ENCODE data around the gene ADCY6.

Gene ADCY6

GRCh38 chr12:48782457-48783395 is 6.2 kb downstream of the ADCY6 start:
- DNase-seq = no peak

GRCh38 chr12:48781750-48782456 is 7.0 kb downstream of the ADCY6 start:
- DNase-seq = no peak

DNA sequence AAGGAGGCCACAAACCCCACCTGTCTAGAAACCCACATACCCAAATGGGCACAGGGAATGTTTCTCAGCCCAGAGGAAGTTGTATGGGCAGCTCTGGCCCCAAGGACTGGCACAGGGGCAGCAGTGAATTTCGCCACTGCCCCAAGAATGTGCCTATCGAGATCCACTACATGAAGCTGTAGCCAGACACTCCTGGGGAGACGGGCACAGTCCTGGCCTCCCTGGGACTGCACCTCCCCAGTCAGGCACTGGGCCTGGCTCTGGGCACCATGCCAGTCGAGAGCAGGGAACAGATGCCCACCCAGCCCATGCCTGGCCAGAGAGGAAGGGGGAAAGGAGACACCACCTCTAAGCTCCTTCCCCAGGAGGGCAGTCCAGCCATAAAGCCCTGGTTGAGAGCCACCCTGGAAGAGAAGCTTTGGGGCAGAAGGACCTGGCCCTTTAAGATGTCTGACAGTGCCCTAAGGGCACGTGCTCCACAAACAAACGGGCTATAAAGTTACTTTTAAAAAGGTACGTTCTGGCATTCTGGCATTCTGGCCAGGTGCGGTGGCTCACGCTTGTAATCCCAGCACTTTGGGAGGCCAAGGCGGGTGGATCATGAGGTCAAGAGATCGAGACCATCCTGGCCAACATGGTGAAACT is 8.4 kb downstream of the ADCY6 start:
- no peak for DNase-seq

DNA sequence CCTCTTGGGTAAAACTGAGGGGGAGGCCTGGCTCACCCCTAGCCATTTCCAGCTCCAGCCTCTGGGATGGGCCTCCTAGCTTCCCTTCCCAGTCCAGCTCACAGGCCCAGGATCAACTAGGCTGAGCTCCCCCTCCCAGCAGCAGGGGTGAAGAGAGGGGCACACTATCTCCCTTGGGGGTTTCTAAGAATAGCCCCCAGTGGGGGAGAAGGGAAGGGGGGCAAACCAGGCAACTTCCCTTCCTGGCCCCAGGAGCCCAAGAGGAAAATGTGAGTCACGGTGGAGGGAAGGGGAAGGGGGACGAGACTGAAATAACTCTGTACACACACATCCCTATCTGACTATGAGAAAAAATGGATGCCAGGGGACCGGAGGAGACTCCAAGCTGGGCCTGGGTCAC is 9.0 kb downstream of the ADCY6 start:
- DNase-seq = no peak

DNA sequence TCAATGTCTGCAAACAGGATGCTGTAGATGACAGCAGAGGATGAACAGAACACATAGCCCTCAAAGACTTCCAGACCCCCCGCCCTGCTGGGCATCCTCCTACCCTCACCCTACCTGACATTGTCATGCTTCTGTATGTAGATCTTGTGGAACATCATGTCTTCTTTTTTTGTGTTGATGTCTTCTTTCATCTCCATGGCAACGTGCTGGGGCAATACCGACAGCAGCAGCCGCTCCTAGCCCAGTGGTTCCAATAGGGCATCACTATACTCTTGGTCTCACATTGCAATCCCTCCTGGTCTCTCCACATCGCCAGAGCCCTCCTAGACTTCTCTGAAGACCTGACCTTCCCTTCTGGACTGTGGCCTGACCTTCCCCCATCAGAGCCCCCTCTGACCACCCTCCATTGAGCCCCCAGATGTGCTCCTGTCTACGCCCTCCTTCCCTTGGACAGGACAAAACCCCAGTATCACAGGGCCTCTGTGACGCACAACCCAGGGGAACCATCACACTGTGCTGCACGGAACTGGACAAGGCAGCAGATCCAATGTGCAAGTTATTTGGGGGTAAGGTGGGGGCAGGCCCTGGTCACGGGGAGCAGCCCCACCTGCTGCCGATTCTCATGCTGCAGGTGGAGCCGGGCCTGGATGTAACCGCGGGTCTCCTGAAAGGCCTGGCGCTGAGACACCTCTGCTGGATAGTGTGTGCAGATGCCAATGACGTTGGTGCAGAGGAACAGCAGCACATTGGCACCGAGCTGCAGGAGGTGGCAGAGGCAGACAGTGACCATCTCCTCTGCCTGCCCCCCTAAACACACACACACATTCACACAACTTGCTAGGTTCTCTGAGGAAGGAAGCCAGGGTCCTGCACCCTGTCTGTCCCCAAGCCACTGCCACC is 11.1 kb downstream of the ADCY6 start:
- no peak for DNase-seq

GRCh38 chr12:48776956-48777355 is 11.9 kb downstream of the ADCY6 start:
- no peak for DNase-seq

DNA sequence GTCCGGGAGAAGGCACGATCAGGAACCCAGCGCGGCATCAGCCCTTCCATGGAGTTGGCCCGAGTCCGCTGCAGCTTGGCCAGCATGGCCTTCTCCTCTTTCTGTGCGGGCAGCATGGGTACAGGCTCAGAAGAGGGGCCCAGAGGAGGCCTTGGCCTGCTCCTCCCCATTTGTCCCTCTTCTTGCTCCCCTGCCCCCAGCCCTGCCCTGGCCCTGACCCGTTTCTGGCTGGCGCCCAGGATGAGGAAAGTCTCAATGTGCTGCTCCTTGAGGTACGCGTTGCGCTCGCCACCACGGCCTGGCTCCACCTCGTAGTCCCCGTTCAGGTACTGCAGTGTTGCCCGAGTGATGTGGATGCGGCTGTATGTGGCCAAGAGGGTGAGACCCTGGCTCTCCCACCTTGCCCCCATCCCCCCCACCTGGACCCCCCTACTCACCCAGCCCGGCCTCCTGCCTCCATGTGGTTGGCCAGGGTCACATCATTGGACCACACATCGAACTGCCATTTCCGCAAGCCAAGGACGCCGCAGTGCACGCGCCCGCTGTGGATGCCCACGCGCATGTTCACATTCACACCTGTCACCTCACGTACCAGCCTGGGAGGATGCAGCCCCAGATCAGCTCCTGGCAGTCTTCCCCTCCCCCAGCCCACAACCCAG is 12.8 kb downstream of the ADCY6 start:
- no peak for DNase-seq

GRCh38 chr12:48775299-48775698 is 13.6 kb downstream of the ADCY6 start:
- no peak for DNase-seq

GRCh38 chr12:48774516-48774915 is 14.4 kb downstream of the ADCY6 start:
- no peak for DNase-seq

DNA sequence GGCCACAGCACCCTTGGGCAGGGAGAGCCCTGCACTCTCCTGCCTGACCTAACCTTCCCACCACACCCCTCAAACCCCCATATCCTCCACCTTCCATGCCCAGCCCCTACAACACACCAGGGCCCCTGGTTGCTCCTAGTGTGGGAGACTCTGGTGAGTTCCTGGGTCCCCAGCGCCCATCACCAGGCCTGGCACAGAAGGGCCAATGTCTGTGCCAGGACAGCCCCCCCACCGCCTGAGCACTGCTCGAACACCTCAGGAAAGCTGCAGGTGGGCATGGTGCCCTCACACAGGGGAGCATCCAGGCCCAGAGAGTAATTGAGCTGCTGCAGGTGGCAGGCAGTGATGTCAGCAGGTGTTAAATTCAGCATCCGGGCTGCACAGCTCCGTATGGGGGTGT is 15.2 kb downstream of the ADCY6 start:
- no peak for DNase-seq

GRCh38 chr12:48771588-48772112 is 17.2 kb downstream of the ADCY6 start:
- no peak for DNase-seq

- DNase-seq = no peak
Observed at GRCh38 chr12:48770756-48771155, 18.1 kb downstream of the ADCY6 start.

- no peak for DNase-seq
Observed at GRCh38 chr12:48768736-48769135, 20.2 kb downstream of the ADCY6 start.

GRCh38 chr12:48768147-48768546 is 20.7 kb downstream of the ADCY6 start:
- DNase-seq = no peak

DNA sequence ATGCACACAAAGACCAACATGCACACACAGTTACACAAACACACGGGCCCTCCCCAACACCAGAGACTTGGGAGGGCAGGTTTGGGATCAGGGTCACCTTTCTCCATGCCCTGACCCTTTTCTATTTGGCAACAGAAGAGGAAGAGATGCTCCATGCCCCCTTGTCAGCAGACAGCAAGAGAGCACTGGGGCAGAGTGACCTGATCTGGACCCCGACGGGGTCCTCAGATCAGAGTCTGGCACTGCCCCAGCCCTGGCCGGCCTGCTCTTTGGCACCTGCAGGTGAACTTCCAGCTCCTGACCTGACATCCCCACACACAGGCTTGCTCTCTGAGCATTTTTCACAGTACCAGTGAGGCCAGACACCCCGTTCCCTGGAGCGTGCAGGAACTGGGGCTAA is 21.4 kb downstream of the ADCY6 start:
- DNase-seq = no peak

- no peak for DNase-seq
Observed at GRCh38 chr12:48767047-48767446, 21.8 kb downstream of the ADCY6 start.

DNA sequence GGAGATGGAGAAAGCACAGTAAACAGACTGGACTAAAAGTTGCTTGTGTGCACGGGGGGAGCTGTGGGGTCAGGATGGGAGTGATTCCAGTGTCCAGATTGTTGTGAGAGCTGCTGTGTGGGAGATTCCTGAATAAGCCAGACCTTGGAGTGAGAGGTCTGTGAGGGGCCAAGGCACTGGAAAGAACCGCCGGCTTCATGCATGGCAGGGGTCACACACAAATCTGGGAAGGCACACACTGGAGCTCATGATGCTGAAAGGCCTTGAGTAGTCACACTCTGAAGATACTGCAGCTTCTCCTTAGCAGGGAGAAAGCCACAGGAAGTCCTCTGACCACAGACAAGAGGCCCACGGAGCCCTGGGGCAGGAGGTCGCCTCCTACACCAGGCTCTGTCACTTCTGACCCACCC is 23.1 kb downstream of the ADCY6 start:
- DNase-seq = peak; percentile 54

DNA sequence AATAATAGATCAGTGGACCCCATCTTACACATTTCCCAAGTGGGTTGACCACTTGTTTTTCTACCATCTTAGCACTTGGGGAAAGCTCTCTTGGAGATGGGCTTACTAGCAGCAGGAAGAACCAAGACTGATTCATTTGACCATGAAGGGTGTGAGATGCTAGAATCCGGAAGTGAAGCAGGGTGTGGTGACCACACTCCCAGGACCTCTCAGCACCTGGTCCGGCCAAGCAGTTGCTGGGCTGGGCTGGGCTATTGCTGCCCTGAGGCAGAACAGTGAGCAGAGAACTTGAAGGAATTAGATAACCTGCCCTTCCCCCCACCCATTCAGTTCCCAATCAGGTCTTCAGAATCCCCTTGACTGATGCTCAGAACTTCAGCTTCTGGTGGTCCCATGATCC is 24.4 kb downstream of the ADCY6 start:
- no peak for DNase-seq

DNA sequence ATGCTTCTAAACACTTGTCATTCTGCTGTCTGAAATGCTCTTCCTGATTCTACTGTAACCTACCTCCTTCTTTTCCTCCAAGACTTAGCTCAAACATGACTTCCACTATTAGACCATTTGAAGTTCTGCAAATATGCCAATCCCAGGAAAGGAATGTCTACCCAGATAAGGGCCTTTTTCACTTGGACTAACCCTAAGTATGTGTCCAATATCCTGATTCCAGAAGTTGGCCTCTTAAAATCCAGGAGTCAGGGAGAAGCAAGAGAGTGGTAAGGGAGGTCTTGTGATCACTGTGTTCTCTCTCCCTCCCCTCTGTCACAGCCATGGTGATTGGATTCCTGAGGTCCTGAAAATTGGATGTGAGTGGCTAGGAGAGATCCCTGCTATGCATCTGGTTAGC is 30.2 kb downstream of the ADCY6 start:
- DNase-seq = no peak

DNA sequence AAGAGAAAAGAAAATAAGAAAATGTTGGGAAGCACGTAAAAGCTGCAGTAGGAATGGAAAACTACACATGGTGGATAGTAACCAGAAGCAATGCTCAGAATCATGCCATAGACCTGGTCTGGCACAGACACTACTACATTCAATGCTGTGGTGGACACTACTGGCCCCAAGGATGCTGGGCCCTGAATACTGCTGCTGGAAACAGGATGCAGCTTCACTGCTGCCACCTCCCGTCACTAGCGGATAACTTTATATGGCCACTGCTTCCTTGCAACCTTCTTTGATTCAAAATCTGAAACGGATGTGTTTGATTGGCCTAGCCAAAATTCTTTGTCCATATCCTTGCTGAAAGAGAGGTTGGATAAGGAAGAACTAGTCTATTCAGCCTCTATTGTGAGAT is 30.7 kb downstream of the ADCY6 start:
- no peak for DNase-seq

DNA sequence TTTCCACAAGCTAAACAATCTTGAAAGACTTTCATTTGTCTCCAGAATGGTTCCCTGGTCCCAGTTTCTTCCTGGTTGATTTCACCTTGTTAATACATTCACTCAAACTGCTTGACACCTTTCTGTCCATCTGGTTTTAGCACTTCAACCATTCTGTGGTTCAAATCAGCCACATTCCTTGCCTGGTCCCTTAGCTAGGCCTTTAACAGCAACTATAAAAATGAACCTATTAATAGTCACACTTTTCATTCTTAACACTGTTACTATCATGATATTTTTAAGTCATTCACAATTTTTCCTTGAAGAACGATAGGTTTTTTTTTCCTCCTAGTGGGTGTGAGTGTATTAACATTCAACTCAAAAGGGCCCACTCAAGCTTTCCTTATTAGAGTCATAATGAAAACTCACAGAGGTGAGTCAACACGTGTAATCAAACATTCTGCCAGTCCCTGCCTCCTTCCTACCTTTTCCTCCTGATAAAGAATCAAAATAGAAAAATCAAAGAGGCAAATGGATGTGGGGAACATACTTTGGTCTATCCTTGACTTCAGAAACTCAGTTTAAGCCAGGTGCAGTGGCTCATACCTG is 38.0 kb downstream of the ADCY6 start:
- no peak for DNase-seq

Measured in stimulated activated CD8-positive, alpha-beta memory T cell treated with anti-CD3 and anti-CD28 coated beads, Interleukin-4, amount 100 ng/mL, for 48 hours (primary cell).